HEK293 (cell line): Measurements from ENCODE around the gene DCAF7.

Experiments
- CTCF ChIA-PET: fragments of 350-600 bp; formaldehyde crosslinking; extraction: SDS; loops from one replicate; lab custom pipeline; 2021; ENCODE audit warnings: antibody characterized with exemption; lab: Yijun Ruan, JAX
- POLR2A ChIA-PET: fragments of 300-600 bp; formaldehyde crosslinking; extraction: SDS; loops from one replicate; lab custom pipeline; 2020; ENCODE audit warnings: antibody characterized with exemption, inconsistent platforms; lab: Yijun Ruan, JAX
- H3K27ac ChIP-seq: fragments of 200-500 bp; sonication (Bioruptor generic); 2 replicates; pipeline ENCODE4 v1.5.1; 2014; ENCODE audit warnings: low read depth, low read length, control low read depth, inconsistent platforms; ENCODE audit errors: extremely low read depth
- H3K36me3 ChIP-seq, 2 experiments: fragments of 200-500 bp in 1 of 2; sonication (Bioruptor generic) in 1 of 2; 1 replicate in 1 of 2; 2 replicates in 1 of 2; pipeline ENCODE4 v1.5.1; 2014 to 2017; ENCODE audit warnings: inconsistent platforms in 2 of 2, low read length in 2 of 2; ENCODE audit not compliant: control insufficient read depth in 2 of 2, insufficient read depth in 1 of 2
- H3K4me1 ChIP-seq: fragments of 200-500 bp; sonication (Bioruptor generic); 2 replicates; pipeline ENCODE4 v1.5.1; 2014; ENCODE audit warnings: mild to moderate bottlenecking, low read length, inconsistent platforms; ENCODE audit not compliant: control insufficient read depth, insufficient read depth
- H3K4me3 ChIP-seq: 2 replicates; pipeline ENCODE4 v1.5.1; 2011; ENCODE audit warnings: low read depth, mild to moderate bottlenecking, control low read depth, low read length, moderate library complexity
- H3K9me3 ChIP-seq: fragments of 200-500 bp; sonication (Bioruptor generic); 2 replicates; pipeline ENCODE4 v1.5.1; 2014; ENCODE audit warnings: low read depth, low read length, inconsistent platforms; ENCODE audit not compliant: control insufficient read depth, insufficient read depth
- BCL11B ChIP-seq: fragments of 450-650 bp; formaldehyde crosslinking; IDR thresholded peaks from 2 replicates; pipeline ENCODE4 v1.5.1; 2016; ENCODE audit warnings: low read depth, missing biosample characterization, missing genetic modification characterization
- SP7 ChIP-seq: fragments of 450-650 bp; formaldehyde crosslinking; IDR thresholded peaks from 2 replicates; pipeline ENCODE4 v1.5.1; 2016; ENCODE audit warnings: missing biosample characterization, missing genetic modification characterization
- ZBTB10 ChIP-seq: fragments of 450-650 bp; formaldehyde crosslinking; IDR thresholded peaks from 2 replicates; pipeline ENCODE4 v1.5.1; 2016; ENCODE audit warnings: missing biosample characterization, missing genetic modification characterization
- ZNF10 ChIP-seq: fragments of 450-650 bp; formaldehyde crosslinking; IDR thresholded peaks from 2 replicates; pipeline ENCODE4 v1.5.1; 2017; ENCODE audit warnings: missing biosample characterization, missing genetic modification characterization
- ZNF114 ChIP-seq: fragments of 450-650 bp; formaldehyde crosslinking; IDR thresholded peaks from 2 replicates; pipeline ENCODE4 v1.5.0; 2017; ENCODE audit warnings: missing biosample characterization, missing genetic modification characterization
- ZNF133 ChIP-seq: fragments of 450-650 bp; formaldehyde crosslinking; IDR thresholded peaks from 2 replicates; pipeline ENCODE4 v1.5.1; 2016; ENCODE audit warnings: missing biosample characterization, missing genetic modification characterization
- ZNF214 ChIP-seq: fragments of 450-650 bp; formaldehyde crosslinking; IDR thresholded peaks from 2 replicates; pipeline ENCODE4 v1.5.1; 2017; ENCODE audit warnings: missing biosample characterization, mild to moderate bottlenecking, missing genetic modification characterization, borderline replicate concordance
- ZNF560 ChIP-seq: fragments of 450-650 bp; formaldehyde crosslinking; IDR thresholded peaks from 2 replicates; pipeline ENCODE4 v1.5.1; 2017; ENCODE audit warnings: missing biosample characterization, missing genetic modification characterization, borderline replicate concordance
- ZNF596 ChIP-seq: fragments of 450-650 bp; IDR thresholded peaks from 2 replicates; pipeline ENCODE4 v1.5.0; 2018; ENCODE audit warnings: missing biosample characterization, mild to moderate bottlenecking, missing genetic modification characterization, moderate library complexity
- ZNF645 ChIP-seq: fragments of 450-650 bp; formaldehyde crosslinking; IDR thresholded peaks from 2 replicates; pipeline ENCODE4; 2016; ENCODE audit warnings: missing biosample characterization, missing genetic modification characterization
- ZNF704 ChIP-seq: fragments of 450-650 bp; formaldehyde crosslinking; IDR thresholded peaks from 2 replicates; pipeline ENCODE4 v1.5.1; 2016; ENCODE audit warnings: missing biosample characterization, missing genetic modification characterization
- ZNF768 ChIP-seq: fragments of 450-650 bp; formaldehyde crosslinking; IDR thresholded peaks from 2 replicates; pipeline ENCODE4 v1.5.1; 2018; ENCODE audit warnings: missing biosample characterization, mild to moderate bottlenecking, missing genetic modification characterization
- TF ChIP-seq, protein P1 (sequence below): fragments of 450-650 bp; formaldehyde crosslinking; IDR thresholded peaks from 2 replicates; pipeline ENCODE4 v1.5.1; 2016; ENCODE audit warnings: missing biosample characterization, missing genetic modification characterization
- TF ChIP-seq, protein P2 (sequence below): fragments of 450-650 bp; formaldehyde crosslinking; IDR thresholded peaks from 2 replicates; pipeline ENCODE4 v1.5.1; 2017; ENCODE audit warnings: missing biosample characterization, missing genetic modification characterization
- TF ChIP-seq, protein P3 (sequence below): fragments of 450-650 bp; formaldehyde crosslinking; IDR thresholded peaks from 2 replicates; pipeline ENCODE4 v1.5.1; 2016; ENCODE audit warnings: missing biosample characterization, missing genetic modification characterization, borderline replicate concordance

The DCAF7 gene

DNA sequence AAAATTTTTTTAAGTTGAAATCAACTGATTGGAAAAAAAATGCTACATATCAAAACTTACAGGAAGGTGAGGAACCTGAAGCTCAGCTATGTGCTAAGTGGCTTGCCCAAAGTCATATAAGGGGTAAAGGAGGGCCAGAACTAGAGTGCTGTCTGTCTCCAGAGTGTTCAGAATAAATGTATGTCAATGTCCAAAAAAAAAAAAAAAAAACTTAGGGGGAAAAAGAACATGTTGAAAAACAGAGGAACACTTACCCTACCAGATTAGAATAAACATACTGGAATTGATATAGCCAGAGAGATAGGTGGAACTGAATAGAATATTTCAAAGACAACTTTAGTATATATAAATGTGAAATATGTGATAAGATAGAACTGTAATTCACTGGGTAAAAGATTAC, 11.5 kb downstream of the DCAF7 start:
- Histone ChIP-seq H3K9me3 (no peaks in the 10 kb centered on the region), H3K4me3 (no peak overlapping the region)
- CTCF ChIA-PET, result interaction anchor here (1.5 to 1.6 kb wide), 2 partner anchors 11 to 51 kb away, joined by 4 read pairs; no protein-coding TSS in a partner anchor
- TF ChIP-seq, protein P1, sequence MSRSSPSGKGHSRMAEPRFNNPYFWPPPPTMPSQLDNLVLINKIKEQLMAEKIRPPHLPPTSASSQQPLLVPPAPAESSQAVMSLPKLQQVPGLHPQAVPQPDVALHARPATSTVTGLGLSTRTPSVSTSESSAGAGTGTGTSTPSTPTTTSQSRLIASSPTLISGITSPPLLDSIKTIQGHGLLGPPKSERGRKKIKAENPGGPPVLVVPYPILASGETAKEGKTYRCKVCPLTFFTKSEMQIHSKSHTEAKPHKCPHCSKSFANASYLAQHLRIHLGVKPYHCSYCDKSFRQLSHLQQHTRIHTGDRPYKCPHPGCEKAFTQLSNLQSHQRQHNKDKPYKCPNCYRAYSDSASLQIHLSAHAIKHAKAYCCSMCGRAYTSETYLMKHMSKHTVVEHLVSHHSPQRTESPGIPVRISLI (tag by site-specific recombination), result 0 out of 2 replicates have a peak, but pooled peaks have one; percentile 46
- no peak for TF ChIP-seq ZNF10 (tag by site-specific recombination)
- TF ChIP-seq, all 188 proteins: peak for 1
- Histone ChIP-seq H3K27ac (no peak overlapping the region), H3K4me1 (no peaks in the 10 kb centered on the region; the same call in 1 of the 2 replicates), H3K36me3 (no peaks in the 10 kb centered on the region; a peak in 1 of 3 replicates)
- POLR2A ChIA-PET, result no interaction called here

GRCh38 chr17:63563339-63563738, 13.1 kb downstream of the DCAF7 start:
- CTCF ChIA-PET, result no interaction called here
- H3K36me3 ChIP-seq, result no peaks in the 10 kb centered on the region; a peak in 1 of 3 replicates
- no peaks in the 10 kb centered on the region for H3K9me3 ChIP-seq
- H3K27ac ChIP-seq, result no peak overlapping the region
- POLR2A ChIA-PET, result interaction anchor here (1.0 kb wide), 1 partner anchor 12 kb away, joined by 3 read pairs; no protein-coding TSS in a partner anchor
- no peak for TF ChIP-seq ZNF596
- no peak for TF ChIP-seq ZNF133 (tag by site-specific recombination)
- TF ChIP-seq, protein P2, sequence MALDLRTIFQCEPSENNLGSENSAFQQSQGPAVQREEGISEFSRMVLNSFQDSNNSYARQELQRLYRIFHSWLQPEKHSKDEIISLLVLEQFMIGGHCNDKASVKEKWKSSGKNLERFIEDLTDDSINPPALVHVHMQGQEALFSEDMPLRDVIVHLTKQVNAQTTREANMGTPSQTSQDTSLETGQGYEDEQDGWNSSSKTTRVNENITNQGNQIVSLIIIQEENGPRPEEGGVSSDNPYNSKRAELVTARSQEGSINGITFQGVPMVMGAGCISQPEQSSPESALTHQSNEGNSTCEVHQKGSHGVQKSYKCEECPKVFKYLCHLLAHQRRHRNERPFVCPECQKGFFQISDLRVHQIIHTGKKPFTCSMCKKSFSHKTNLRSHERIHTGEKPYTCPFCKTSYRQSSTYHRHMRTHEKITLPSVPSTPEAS (tag by site-specific recombination), result no peak
- no peak for TF ChIP-seq ZNF704 (tag by site-specific recombination)
- TF ChIP-seq ZNF768 (tag by site-specific recombination), result no peak
- no peak for TF ChIP-seq ZBTB10 (tag by site-specific recombination)
- no peak for TF ChIP-seq ZNF114 (tag by site-specific recombination)
- no peak for TF ChIP-seq ZNF214 (tag by site-specific recombination)
- TF ChIP-seq ZNF560, result no peak
- TF ChIP-seq ZNF645 (tag by site-specific recombination), result no peak
- H3K4me1 ChIP-seq, result no peaks in the 10 kb centered on the region; the same call in 1 of the 2 replicates
- no peak overlapping the region for H3K4me3 ChIP-seq

GRCh38 chr17:63564562-63564961, 14.3 kb downstream of the DCAF7 start:
- Histone ChIP-seq H3K9me3 (no peaks in the 10 kb centered on the region), H3K4me3 (no peak overlapping the region), H3K27ac (no peak overlapping the region), H3K36me3 (peaks cover 0 to 2% of the 10 kb centered on the region in 2 experiments; a peak in 1 of 3 replicates), H3K4me1 (no peaks in the 10 kb centered on the region; the same call in 1 of the 2 replicates)
- POLR2A ChIA-PET, result interaction anchor here (0.9 to 1.1 kb wide), 2 partner anchors 13 to 15 kb away, joined by 3 to 5 read pairs; partner anchors contain the start of gene DCAF7
- CTCF ChIA-PET, result interaction anchor here (0.8 to 1.4 kb wide), 3 partner anchors 20 to 86 kb away, joined by 3 to 6 read pairs (median 3); no protein-coding TSS in a partner anchor
- TF ChIP-seq BCL11B (tag by site-specific recombination), result no peak
- TF ChIP-seq, protein P3, sequence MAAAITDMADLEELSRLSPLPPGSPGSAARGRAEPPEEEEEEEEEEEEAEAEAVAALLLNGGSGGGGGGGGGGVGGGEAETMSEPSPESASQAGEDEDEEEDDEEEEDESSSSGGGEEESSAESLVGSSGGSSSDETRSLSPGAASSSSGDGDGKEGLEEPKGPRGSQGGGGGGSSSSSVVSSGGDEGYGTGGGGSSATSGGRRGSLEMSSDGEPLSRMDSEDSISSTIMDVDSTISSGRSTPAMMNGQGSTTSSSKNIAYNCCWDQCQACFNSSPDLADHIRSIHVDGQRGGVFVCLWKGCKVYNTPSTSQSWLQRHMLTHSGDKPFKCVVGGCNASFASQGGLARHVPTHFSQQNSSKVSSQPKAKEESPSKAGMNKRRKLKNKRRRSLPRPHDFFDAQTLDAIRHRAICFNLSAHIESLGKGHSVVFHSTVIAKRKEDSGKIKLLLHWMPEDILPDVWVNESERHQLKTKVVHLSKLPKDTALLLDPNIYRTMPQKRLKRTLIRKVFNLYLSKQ, result no peak
- no peak for TF ChIP-seq SP7 (tag by site-specific recombination)
